Middle frontal gyrus (tissue), 1 donor: ENCODE results near the gene CCDC142.
"Not testable (repeated sequence)": the region's sequence is repeated elsewhere in the genome, so short reads cannot be mapped to it uniquely, and the experiment has no call there.

Source experiments
- DNase-seq: peaks from one replicate; pipeline ENCODE4 v3.0.0-alpha.2; 2015; ENCODE audit warnings: low spot score; ENCODE audit errors: extremely low spot score

CCDC142 gene

GRCh38 chr2:74471332-74472065 lies 11.3 kb downstream of the CCDC142 start:
- DNase-seq, result no peak

- DNase-seq, result not testable (repeated sequence)
Observed at GRCh38 chr2:74470742-74471141, 12.1 kb downstream of the CCDC142 start.

- DNase-seq, result no peak
Observed at GRCh38 chr2:74464406-74464805, 18.4 kb downstream of the CCDC142 start.

- no peak for DNase-seq
Observed at GRCh38 chr2:74462786-74463105, 20.1 kb downstream of the CCDC142 start.

- no peak for DNase-seq
Observed at GRCh38 chr2:74462054-74462785, 20.6 kb downstream of the CCDC142 start.

GRCh38 chr2:74461187-74462053 lies 21.4 kb downstream of the CCDC142 start:
- DNase-seq, result no peak

- DNase-seq, result not testable (repeated sequence)
Observed at GRCh38 chr2:74460187-74460586, 22.6 kb downstream of the CCDC142 start.

GRCh38 chr2:74459503-74460118 lies 23.2 kb downstream of the CCDC142 start:
- DNase-seq, result not testable (repeated sequence)

- DNase-seq, result no peak
Observed at GRCh38 chr2:74458938-74459363, 23.8 kb downstream of the CCDC142 start.

GRCh38 chr2:74458132-74458937 lies 24.5 kb downstream of the CCDC142 start, which contains the start of gene WBP1:
Gene WBP1, plus strand, starts transcription at chr2:74458438. Its CDS starts 165 bp downstream, at chr2:74458603.
- DNase-seq, result peak; percentile 99

- no peak for DNase-seq
Observed at GRCh38 chr2:74457549-74458131, 25.2 kb downstream of the CCDC142 start.

- DNase-seq, result peak; percentile 30
Observed at GRCh38 chr2:74457129-74457548, 25.7 kb downstream of the CCDC142 start.

- peak; percentile 94 for DNase-seq
Observed at GRCh38 chr2:74454654-74455511, 27.9 kb downstream of the CCDC142 start, which contains the start of gene INO80B. Gene INO80B, plus strand, starts transcription at chr2:74455087. Its CDS starts 30 bp downstream, at chr2:74455117.

GRCh38 chr2:74450570-74451190 lies 32.1 kb downstream of the CCDC142 start:
- no peak for DNase-seq

- DNase-seq, result no peak
Observed at GRCh38 chr2:74448771-74449170, 34.0 kb downstream of the CCDC142 start.

- no peak for DNase-seq
Observed at GRCh38 chr2:74447230-74447999, 35.4 kb downstream of the CCDC142 start.

GRCh38 chr2:74444498-74445318 lies 38.1 kb downstream of the CCDC142 start:
- DNase-seq, result no peak
